Measurements from ENCODE around the gene TACC3.

GRCh38 chr4:1787411-1788077 lies 66.2 kb downstream of the TACC3 start:
- TF ChIP-seq CTCF (IDR thresholded peaks at IDR 0.05) (no peak), POLR2A (IDR thresholded peaks at IDR 0.05) (no peak)

Measured in upper lobe of left lung (tissue), 4 donors.